Measurements from ENCODE around the gene OAF. TPM values are rescaled to one million over a fixed set of nuclear protein-coding genes. Genes with fewer than 3 reads are reported as not detected.

Gene OAF
- total and polyA plus RNA-seq, 2 of the 8 experiments (the other 6 are each of a cell fraction or from before 2014, with no cell fraction given), result 1.3 to 1.5 TPM

- FAIRE-seq (peak; percentile 87), DNase-seq (ENCODE audit: low read depth in 1 of 2, low spot score in 2 of 2) (peak; percentile 73 to 75)
- Histone ChIP-seq H2BK120ac (replicated peaks; ENCODE audit: low read depth, low read length) (no peak overlapping the region), H3K4me2 (ENCODE audit: insufficient read depth in 1 of 2, low read depth in 2 of 2, low read length in 2 of 2) (peak overlapping the region; percentile 71 to 83), H2BK20ac (ENCODE audit: low read length) (peak overlapping the region; percentile 95; the same call in 1 of the 2 replicates), H3K9me3 (ENCODE audit: insufficient read depth in 2 of 2, low read depth in 1 of 2, low read length in 1 of 2) (no peaks in the 10 kb centered on the region), H3K4ac (replicated peaks; ENCODE audit: insufficient read length, low read depth, low read length) (no peak overlapping the region), H4K20me1 (replicated peaks in 1 of 2; ENCODE audit: control insufficient read depth in 1 of 2, insufficient read depth in 2 of 2, low read length in 2 of 2) (no peaks in the 10 kb centered on the region), H3K4me3 (ENCODE audit: extremely low read depth in 1 of 4, insufficient read depth in 2 of 4, low read depth in 3 of 4, low read length in 4 of 4) (peak overlapping the region in 3 of 4 experiments; percentile 29 to 50 (median 42); a peak in 6 of 8 replicates), H3K36me3 (ENCODE audit: control insufficient read depth in 2 of 4, insufficient read depth in 4 of 4, low read length in 3 of 4) (no peaks in the 10 kb centered on the region), H4K91ac (replicated peaks; ENCODE audit: insufficient read length, low read length) (peak overlapping the region; percentile 83), H2AFZ (ENCODE audit: low read length) (no peak overlapping the region), H3K23ac (ENCODE audit: insufficient read length) (no peak overlapping the region), H3K4me1 (replicated peaks in 1 of 4; ENCODE audit: control insufficient read depth in 3 of 4, insufficient read depth in 4 of 4, low read length in 3 of 4) (peaks cover 9 to 24% (median 14%) of the 10 kb centered on the region in 4 experiments), H3K27ac (ENCODE audit: low read depth, low read length) (no peak overlapping the region), H2BK5ac (ENCODE audit: low read depth, low read length) (peak overlapping the region; percentile 92; the same call in 1 of the 2 replicates), H3K23me2 (ENCODE audit: low read depth, low read length) (no peaks in the 10 kb centered on the region; the same call in 1 of the 2 replicates), H4K5ac (ENCODE audit: insufficient read length, low read depth, low read length) (peak overlapping the region; percentile 13), H3K27me3 (replicated peaks in 1 of 4; ENCODE audit: control insufficient read depth in 3 of 4, extremely low read depth in 1 of 4, insufficient read depth in 3 of 4, low read length in 3 of 4) (peaks cover 0 to 7% (median 3%) of the 10 kb centered on the region in 4 experiments; a peak in 4 of 7 replicates), H2BK15ac (ENCODE audit: low read length) (peak overlapping the region; percentile 93; the same call in 1 of the 2 replicates), H3K79me1 (ENCODE audit: low read depth, low read length) (no peaks in the 10 kb centered on the region; the same call in 1 of the 2 replicates), H3K18ac (ENCODE audit: extremely low read depth, low read length) (peak overlapping the region; percentile 72), H4K8ac (ENCODE audit: extremely low read depth, insufficient read depth, low read length) (no peak overlapping the region), H2AK5ac (ENCODE audit: low read depth, low read length) (peak overlapping the region; percentile 30; the same call in 1 of the 2 replicates), H3K9ac (replicated peaks in 1 of 4; ENCODE audit: extremely low read depth in 1 of 4, low read depth in 3 of 4, low read length in 3 of 4) (no peak overlapping the region), H3K56ac (replicated peaks; ENCODE audit: insufficient read length, low read depth, low read length) (no peak overlapping the region), H3K14ac (ENCODE audit: insufficient read length) (no peak overlapping the region), H2BK12ac (ENCODE audit: low read depth, low read length) (peak overlapping the region; percentile 90; the same call in 1 of the 2 replicates), H3K79me2 (ENCODE audit: control insufficient read depth in 1 of 2, insufficient read depth in 2 of 2, low read length in 2 of 2) (no peaks in the 10 kb centered on the region)
- ChIA-PET CTCF (ENCODE audit: partially characterized antibody) (interaction anchor here (1.0 to 41.2 kb wide), 10 partner anchors 10 to 46 kb away, joined by 3 to 1412 read pairs (median 4); partner anchors contain the start of gene POU2F3), POLR2A (ENCODE audit: partially characterized antibody) (no interaction called here)
- WGBS, 2 experiments (ENCODE audit: extremely low coverage in 1 of 2, insufficient coverage in 1 of 2, insufficient read length in 1 of 2, insufficient replicate concordance in 2 of 2, low coverage in 1 of 2, low lambda C conversion rate in 2 of 2, missing lambda C conversion rate in 1 of 2), result 20% methylated on average over 12 of the region's 13 CpGs; no CpG with 5 or more reads in 1 of the 2 experiments
- TF ChIP-seq RBBP5 (IDR thresholded peaks at IDR 0.05; ENCODE audit: borderline replicate concordance, low read depth, low read length) (0 out of 2 replicates have a peak, but pooled peaks have one; percentile 16), GABPA (IDR thresholded peaks at IDR 0.05; ENCODE audit: borderline replicate concordance, insufficient read depth, low read length) (no peak), YY1 (IDR thresholded peaks at IDR 0.05; ENCODE audit: low read depth, low read length) (0 out of 2 replicates have a peak, but pooled peaks have one; percentile 17), MAX (IDR thresholded peaks at IDR 0.05) (no peak), TEAD4 (IDR thresholded peaks at IDR 0.05; ENCODE audit: low read depth, low read length) (no peak), BRCA1 (IDR thresholded peaks at IDR 0.05; ENCODE audit: low read depth, low read length) (no peak), KDM4A (IDR thresholded peaks at IDR 0.05; ENCODE audit: low read depth, low read length, severe bottlenecking) (no peak), TAF7 (optimal IDR thresholded peaks at IDR 0.05; ENCODE audit: borderline replicate concordance, low read depth, low read length) (no peak), BCL11A (IDR thresholded peaks at IDR 0.05; ENCODE audit: low read depth in 2 of 2, low read length in 2 of 2) (no peak), RXRA (IDR thresholded peaks at IDR 0.05; ENCODE audit: insufficient read depth, low read depth, low read length) (no peak), TAF1 (IDR thresholded peaks at IDR 0.05; ENCODE audit: low read depth, low read length) (no peak), HDAC6 (IDR thresholded peaks at IDR 0.05; ENCODE audit: low read depth, low read length) (no peak)
These were observed 44.1 kb downstream of the OAF start for GRCh38 chr11:120254788-120255518.

Data from H1 (cell line).